Measurements from ENCODE around the gene ACBD6.

Gene ACBD6

DNA sequence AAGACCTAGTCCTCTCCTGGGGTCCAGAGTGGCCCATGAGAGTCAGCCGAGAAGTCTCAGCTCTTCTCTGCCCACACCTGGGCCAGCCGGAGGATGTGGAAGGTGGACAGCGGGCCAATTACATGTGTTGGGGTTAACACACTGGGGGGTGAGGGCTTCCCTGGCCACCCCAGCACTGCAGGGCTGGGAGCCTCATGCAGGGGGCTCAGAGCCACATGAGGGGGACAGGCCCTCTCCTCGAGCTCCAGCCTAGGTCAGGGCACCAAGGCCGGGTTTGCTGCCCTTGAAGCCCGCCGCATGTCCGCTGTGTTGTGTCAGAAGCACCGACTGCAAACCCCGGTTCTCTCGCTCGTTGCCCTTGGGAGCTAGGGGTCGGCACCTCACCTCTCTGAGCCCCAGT, 241.8 kb downstream of the ACBD6 start:
- in situ Hi-C loops (cut with HindIII; ENCODE audit: low pct_ligation_motif_present, low sequenced_read_pairs): no loop called here
- peaks cover 13% of the 10 kb centered on the region for H3K27me3 ChIP-seq (replicated peaks)

GRCh38 chr1:180259431-180260338, 242.7 kb downstream of the ACBD6 start:
- H3K27me3 ChIP-seq (replicated peaks): peaks cover 13% of the 10 kb centered on the region
- TF ChIP-seq, protein P1, sequence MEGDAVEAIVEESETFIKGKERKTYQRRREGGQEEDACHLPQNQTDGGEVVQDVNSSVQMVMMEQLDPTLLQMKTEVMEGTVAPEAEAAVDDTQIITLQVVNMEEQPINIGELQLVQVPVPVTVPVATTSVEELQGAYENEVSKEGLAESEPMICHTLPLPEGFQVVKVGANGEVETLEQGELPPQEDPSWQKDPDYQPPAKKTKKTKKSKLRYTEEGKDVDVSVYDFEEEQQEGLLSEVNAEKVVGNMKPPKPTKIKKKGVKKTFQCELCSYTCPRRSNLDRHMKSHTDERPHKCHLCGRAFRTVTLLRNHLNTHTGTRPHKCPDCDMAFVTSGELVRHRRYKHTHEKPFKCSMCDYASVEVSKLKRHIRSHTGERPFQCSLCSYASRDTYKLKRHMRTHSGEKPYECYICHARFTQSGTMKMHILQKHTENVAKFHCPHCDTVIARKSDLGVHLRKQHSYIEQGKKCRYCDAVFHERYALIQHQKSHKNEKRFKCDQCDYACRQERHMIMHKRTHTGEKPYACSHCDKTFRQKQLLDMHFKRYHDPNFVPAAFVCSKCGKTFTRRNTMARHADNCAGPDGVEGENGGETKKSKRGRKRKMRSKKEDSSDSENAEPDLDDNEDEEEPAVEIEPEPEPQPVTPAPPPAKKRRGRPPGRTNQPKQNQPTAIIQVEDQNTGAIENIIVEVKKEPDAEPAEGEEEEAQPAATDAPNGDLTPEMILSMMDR (IDR thresholded peaks at IDR 0.05; ENCODE audit: low read depth, low read length, missing control alignments): no peak
- no peak for DNase-seq
- in situ Hi-C loops (cut with HindIII; ENCODE audit: low pct_ligation_motif_present, low sequenced_read_pairs): no loop called here
- no peaks in the 10 kb centered on the region for H3K36me3 ChIP-seq (replicated peaks)
- no peak overlapping the region for H3K27ac ChIP-seq
- H3K4me3 ChIP-seq (ENCODE audit: low read depth, low read length): no peak overlapping the region

More for the DNA sequence above, 241.8 kb downstream of the ACBD6 start:
- Histone ChIP-seq H3K27ac (no peak overlapping the region), H3K4me3 (ENCODE audit: low read depth, low read length) (no peak overlapping the region), H3K36me3 (replicated peaks) (no peaks in the 10 kb centered on the region)
- TF ChIP-seq, protein P1 (IDR thresholded peaks at IDR 0.05; ENCODE audit: low read depth, low read length, missing control alignments): no peak
- no peak for DNase-seq

- Histone ChIP-seq H3K36me3 (replicated peaks) (no peaks in the 10 kb centered on the region), H3K4me3 (ENCODE audit: low read depth, low read length) (no peak overlapping the region), H3K27me3 (replicated peaks) (peaks cover 13% of the 10 kb centered on the region), H3K27ac (no peak overlapping the region)
- DNase-seq: no peak
- TF ChIP-seq, protein P1 (IDR thresholded peaks at IDR 0.05; ENCODE audit: low read depth, low read length, missing control alignments): no peak
- in situ Hi-C loops (cut with HindIII; ENCODE audit: low pct_ligation_motif_present, low sequenced_read_pairs): no loop called here
Observed at GRCh38 chr1:180258935-180259334, 243.4 kb downstream of the ACBD6 start.

DNA sequence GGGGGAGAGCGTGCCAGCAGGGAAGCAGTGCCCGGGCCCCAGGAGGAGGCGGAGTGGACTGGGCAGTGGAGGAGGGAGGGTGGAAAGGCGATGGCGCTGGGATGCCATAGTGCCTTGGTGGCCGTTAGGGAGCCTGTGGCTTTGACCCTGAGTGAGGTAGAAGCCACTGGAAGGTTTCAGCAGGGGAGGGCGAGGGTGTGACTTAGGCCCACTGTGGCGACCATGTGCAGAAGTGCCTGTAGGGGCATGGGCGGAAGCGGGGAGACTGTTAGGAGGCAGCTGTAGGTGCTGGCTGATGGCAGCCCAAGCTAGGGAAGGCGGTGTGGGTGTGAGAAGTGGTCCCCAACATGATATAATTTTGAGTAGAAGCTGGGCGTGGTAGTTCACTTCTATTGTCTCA, 244.1 kb downstream of the ACBD6 start:
- in situ Hi-C loops (cut with HindIII; ENCODE audit: low pct_ligation_motif_present, low sequenced_read_pairs): no loop called here
- DNase-seq: no peak
- TF ChIP-seq, protein P1 (IDR thresholded peaks at IDR 0.05; ENCODE audit: low read depth, low read length, missing control alignments): no peak
- Histone ChIP-seq H3K4me3 (ENCODE audit: low read depth, low read length) (no peak overlapping the region), H3K27ac (no peak overlapping the region), H3K36me3 (replicated peaks) (no peaks in the 10 kb centered on the region), H3K27me3 (replicated peaks) (peaks cover 13% of the 10 kb centered on the region)

- Histone ChIP-seq H3K27ac (no peak overlapping the region), H3K27me3 (replicated peaks) (peaks cover 13% of the 10 kb centered on the region), H3K4me3 (ENCODE audit: low read depth, low read length) (no peak overlapping the region), H3K36me3 (replicated peaks) (no peaks in the 10 kb centered on the region)
- DNase-seq: no peak
- TF ChIP-seq, protein P1 (IDR thresholded peaks at IDR 0.05; ENCODE audit: low read depth, low read length, missing control alignments): no peak
- in situ Hi-C loops (cut with HindIII; ENCODE audit: low pct_ligation_motif_present, low sequenced_read_pairs): no loop called here
Observed at GRCh38 chr1:180257486-180257885, 244.9 kb downstream of the ACBD6 start.

Data from brain microvascular endothelial cell (primary cell).